K562 (cell line): ENCODE data around the gene KYAT1. TPM values are rescaled to one million over a fixed set of nuclear protein-coding genes. Genes with fewer than 3 reads are reported as not detected.

ENCODE experiments used
- ATAC-seq: fragments of 200-7000 bp; cut with Tn5 transposase; 3 replicates; pipeline ENCODE4 v1.9.1; 2020; ENCODE audit warnings: moderate library complexity
- BruUV-seq: library from RNA; stranded (reverse); fragments of 400-500 nt; replicated peaks from 2 replicates; lab custom pipeline; 2021; lab: Mats Ljungman, UMichigan
- CTCF ChIA-PET: fragments of 300-600 bp; formaldehyde crosslinking; extraction: SDS; loops from one replicate; lab custom pipeline; 2021; ENCODE audit warnings: low intra/inter-chr PET ratio; lab: Yijun Ruan, JAX
- POLR2A ChIA-PET: fragments of 300-600, 350-650 bp; sonication (Branson Sonifier 250); formaldehyde crosslinking; extraction: SDS; loops from one replicate; lab custom pipeline; 2021; ENCODE audit warnings: antibody characterized with exemption, inconsistent platforms; lab: Yijun Ruan, JAX
- DNase-seq, 4 experiments: peaks; one replicate each; pipeline versions ENCODE4 v3.0.0 to v3.0.0-alpha.2; 2011 to 2018; ENCODE audit warnings: low spot score in 3 of 4, mixed read lengths in 3 of 4; ENCODE audit errors: extremely low read depth in 1 of 4
- FAIRE-seq: peaks from 2 replicates; lab custom pipeline; 2011; peaks lifted over from hg19 to GRCh38; lab: Jason Lieb, UNC
- H2AFZ ChIP-seq: 2 replicates; pipeline ENCODE4 v1.6.0; 2011; ENCODE audit warnings: low read depth, low read length, control low read depth, inconsistent platforms
- H3K27ac ChIP-seq: fragments of 200-600 bp; 3 replicates; pipeline ENCODE4 v1.8.0; 2011; ENCODE audit warnings: low read depth, mild to moderate bottlenecking, control low read depth, inconsistent platforms, low read length, moderate library complexity, mixed read lengths; ENCODE audit errors: extremely low read depth
- H3K27me3 ChIP-seq, 2 experiments: fragments of 300-600 bp in 1 of 2; 2 replicates in 1 of 2; 3 replicates in 1 of 2; pipeline versions ENCODE4 v1.6.0 to v1.8.0; 2011; ENCODE audit warnings: inconsistent platforms in 2 of 2, low read length in 2 of 2, mild to moderate bottlenecking in 1 of 2, mixed read lengths in 1 of 2, moderate library complexity in 1 of 2; ENCODE audit not compliant: control insufficient read depth in 2 of 2, insufficient read depth in 2 of 2
- H3K36me3 ChIP-seq: fragments of 300-600 bp; 3 replicates; pipeline ENCODE4 v1.8.0; 2011; ENCODE audit warnings: mild to moderate bottlenecking, low read length, inconsistent platforms; ENCODE audit not compliant: control insufficient read depth, insufficient read depth
- H3K4me1 ChIP-seq, 2 experiments: fragments of 200-600 bp in 1 of 2; replicated peaks in 1 of 2; 2 replicates in 1 of 2; 3 replicates in 1 of 2; pipeline versions ENCODE4 v1.5.1 to v1.8.0; 2011; ENCODE audit warnings: inconsistent platforms in 2 of 2, low read length in 2 of 2, mild to moderate bottlenecking in 1 of 2, mixed read lengths in 1 of 2, moderate library complexity in 1 of 2; ENCODE audit not compliant: control insufficient read depth in 2 of 2, insufficient read depth in 2 of 2
- H3K4me2 ChIP-seq: 2 replicates; pipeline ENCODE4 v1.6.1; 2011; ENCODE audit warnings: low read length, control low read depth, inconsistent platforms, mixed read lengths; ENCODE audit not compliant: insufficient read depth
- H3K4me3 ChIP-seq: fragments of 200-600 bp; sonication (generic), shearing (Covaris generic); 2 replicates; pipeline ENCODE4 v1.5.1; 2016; ENCODE audit warnings: control low read depth, inconsistent platforms
- H3K79me2 ChIP-seq: fragments of 200-600 bp; 3 replicates; pipeline ENCODE4 v1.8.0; 2011; ENCODE audit warnings: low read length, inconsistent platforms; ENCODE audit not compliant: control insufficient read depth, insufficient read depth
- H3K9ac ChIP-seq, 2 experiments: 2 replicates each; pipeline versions ENCODE4 v1.6.0 to v1.6.1; 2011; ENCODE audit warnings: low read depth in 2 of 2, low read length in 2 of 2, control low read depth in 1 of 2, inconsistent platforms in 1 of 2, mild to moderate bottlenecking in 1 of 2, mixed read lengths in 1 of 2; ENCODE audit not compliant: insufficient read depth in 1 of 2
- H3K9me1 ChIP-seq: one replicate; pipeline ENCODE4 v1.6.0; 2011; ENCODE audit warnings: inconsistent platforms, mild to moderate bottlenecking, low read length, moderate library complexity; ENCODE audit not compliant: control insufficient read depth, insufficient read depth
- H3K9me3 ChIP-seq: replicated peaks from 2 replicates; pipeline ENCODE4 v1.5.1; 2011; ENCODE audit warnings: low read depth, low read length, inconsistent platforms; ENCODE audit not compliant: control insufficient read depth, insufficient read depth
- H4K20me1 ChIP-seq: replicated peaks from 2 replicates; pipeline ENCODE4 v1.6.1; 2011; ENCODE audit warnings: low read length, inconsistent platforms, mixed read lengths; ENCODE audit not compliant: control insufficient read depth, insufficient read depth
- CSDE1 ChIP-seq, 2 experiments: fragments of 450-650 bp; IDR thresholded peaks; 2 replicates each; pipeline ENCODE4 v1.6.1; 2016; ENCODE audit warnings: mild to moderate bottlenecking in 1 of 2
- PCBP2 ChIP-seq: fragments of 200-400 bp; formaldehyde crosslinking; IDR thresholded peaks from 2 replicates; pipeline ENCODE4 v1.6.1; 2018; ENCODE audit warnings: low read length, low read depth, mild to moderate bottlenecking, moderate library complexity; ENCODE audit not compliant: poor library complexity, severe bottlenecking
- SRF ChIP-seq, 2 experiments: fragments of 250-450, 450-650 bp in 1 of 2; sonication (Bioruptor Pico) in 1 of 2; sonication (generic) in 1 of 2; formaldehyde crosslinking; IDR thresholded peaks; 2 replicates each; pipeline versions ENCODE4 v1.5.0 to v1.5.1; 2020 to 2022; ENCODE audit warnings: mild to moderate bottlenecking in 1 of 2, missing genetic modification reagents in 1 of 2
- ZBTB43 ChIP-seq: sonication (generic); formaldehyde crosslinking; IDR thresholded peaks from 2 replicates; pipeline ENCODE4 v1.8.0; 2023; ENCODE audit warnings: mild to moderate bottlenecking, missing genetic modification reagents
- ZC3H11A ChIP-seq: IDR thresholded peaks from 2 replicates; pipeline ENCODE4 v1.6.1; 2012; ENCODE audit warnings: low read depth, low read length, improper control_type of control experiment
- ZKSCAN1 ChIP-seq: fragments of 150-350 bp; IDR thresholded peaks from 2 replicates; pipeline ENCODE4 v1.6.1; 2016; ENCODE audit warnings: low read depth, low read length
- ZNF24 ChIP-seq: fragments of 450-650 bp; IDR thresholded peaks from 2 replicates; pipeline ENCODE4 v1.6.1; 2016
- ZNF444 ChIP-seq: fragments of 250-450 bp; sonication (Bioruptor Pico); IDR thresholded peaks from 2 replicates; pipeline ENCODE4 v1.4.0; 2020; ENCODE audit warnings: mild to moderate bottlenecking, moderate library complexity
- WGBS: fragments of 100-300 bp; shearing (Covaris generic); methylation state at CpG from one replicate; pipeline ENCODE4 v1.1.6; 2016; ENCODE audit warnings: low coverage, mixed read lengths; ENCODE audit not compliant: insufficient coverage; ENCODE audit errors: missing lambda C conversion rate; 5-methylcytosine and 5-hydroxymethylcytosine counted together
- in situ Hi-C: fragments of 300-500 bp; cut with MboI; formaldehyde crosslinking; loops from 4 replicates; pipeline ENCODE4 v1.15.0; 2018; ENCODE audit warnings: inconsistent platforms, mixed read lengths
- intact Hi-C: fragments of 100-400 bp; cut with micrococcal nuclease; formaldehyde crosslinking; loops from 2 replicates; pipeline ENCODE4 v1.14.2; 2022
- polyA plus RNA-seq, 8 experiments: library from polyadenylated mRNA; depleted of rRNA in 4 of 8; stranded (reverse) in 5 of 8; unstranded in 3 of 8; fragments of >200 nt; fragmentation: Nextera tagmentation in 2 of 8; fragmentation: Illumina TruSeq in 1 of 8; extraction: Ambion mirVana in 2 of 8; extraction: Trizol in 1 of 8; gene quantifications; 2 replicates each; pipeline versions ENCODE4 v1.2.1 to v1.2.3, GENCODE V29; 2011 to 2014; ENCODE audit warnings: inconsistent platforms in 1 of 8, missing spikeins in 1 of 8
- total RNA-seq, 7 experiments: library from RNA; depleted of rRNA in 6 of 7; stranded (reverse); fragments of >200 nt in 6 of 7; fragmentation: Illumina TruSeq in 2 of 7; extraction: Trizol in 2 of 7; gene quantifications; 2 replicates each; pipeline versions ENCODE4 v1.2.1 to v1.2.3, GENCODE V29; 2011 to 2021; ENCODE audit warnings: low replicate concordance in 1 of 7
- TF ChIP-seq, protein P1 (sequence below): fragments of 250-450 bp; sonication (Bioruptor Pico); IDR thresholded peaks from 2 replicates; pipeline ENCODE4 v1.8.0; 2021; ENCODE audit warnings: borderline replicate concordance, mild to moderate bottlenecking, moderate library complexity; ENCODE audit not compliant: poor library complexity, severe bottlenecking
- TF ChIP-seq, protein P2 (sequence below): sonication (generic); formaldehyde crosslinking; IDR thresholded peaks from 2 replicates; pipeline ENCODE4 v1.8.0; 2023; ENCODE audit warnings: mild to moderate bottlenecking, missing genetic modification reagents
- TF ChIP-seq, protein P3 (sequence below), 3 experiments: IDR thresholded peaks in 2 of 3; conservative IDR thresholded peaks in 1 of 3; 2 replicates each; pipeline ENCODE4 v1.5.1; 2011 to 2012; ENCODE audit warnings: low read length in 3 of 3, mild to moderate bottlenecking in 3 of 3, control low read depth in 2 of 3, improper control_type of control experiment in 1 of 3, inconsistent platforms in 1 of 3, low read depth in 1 of 3, mixed read lengths in 1 of 3, moderate library complexity in 1 of 3; ENCODE audit not compliant: insufficient read depth in 2 of 3

The KYAT1 gene
- total and polyA plus RNA-seq, 9 of the 15 experiments (the other 6 are each of a cell fraction or from before 2014, with no cell fraction given) = 6.4 to 16.8 (median 11.1) TPM

GRCh38 chr9:128807827-128808226 lies 73.9 kb downstream of the KYAT1 start:
- BruUV-seq = no TSS peak
- Histone ChIP-seq H3K79me2 (no peaks in the 10 kb centered on the region), H3K36me3 (peaks cover 58% of the 10 kb centered on the region; the same call in 2 of the 3 replicates), H3K9ac (peak overlapping the region in 1 of 2 experiments; percentile 26; a peak in 1 of 4 replicates), H3K27me3 (no peaks in the 10 kb centered on the region), H2AFZ (no peak overlapping the region), H3K4me3 (no peak overlapping the region), H3K9me1 (no peaks in the 10 kb centered on the region), H4K20me1 (no peaks in the 10 kb centered on the region), H3K9me3 (no peaks in the 10 kb centered on the region), H3K4me2 (no peak overlapping the region), H3K4me1 (peaks cover 0 to 3% of the 10 kb centered on the region in 2 experiments; a peak in 3 of 5 replicates), H3K27ac (no peak overlapping the region)
- ATAC-seq (no peak), FAIRE-seq (no peak), DNase-seq (no peak)
- in situ Hi-C loops (no loop called here), intact Hi-C loops (no loop called here)
- WGBS = 87% methylated on average over 12 of the region's 14 CpGs
- ChIA-PET POLR2A (interaction anchor here (0.7 to 2.3 kb wide), 4 partner anchors 12 to 609 kb away, joined by 3 to 12 read pairs (median 3); no protein-coding TSS in a partner anchor), CTCF (no interaction called here)
- TF ChIP-seq ZNF24 (no peak), ZBTB43 (no peak), ZC3H11A (no peak), ZKSCAN1 (no peak), SRF (CRISPR knock-in tag; IDR thresholded peaks at IDR 0.05) (no peak), ZNF444 (no peak), CSDE1 (IDR thresholded peaks at IDR 0.05) (no peak), PCBP2 (no peak)
- TF ChIP-seq, protein P1, sequence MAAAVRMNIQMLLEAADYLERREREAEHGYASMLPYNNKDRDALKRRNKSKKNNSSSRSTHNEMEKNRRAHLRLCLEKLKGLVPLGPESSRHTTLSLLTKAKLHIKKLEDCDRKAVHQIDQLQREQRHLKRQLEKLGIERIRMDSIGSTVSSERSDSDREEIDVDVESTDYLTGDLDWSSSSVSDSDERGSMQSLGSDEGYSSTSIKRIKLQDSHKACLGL = no peak
- TF ChIP-seq, protein P2, sequence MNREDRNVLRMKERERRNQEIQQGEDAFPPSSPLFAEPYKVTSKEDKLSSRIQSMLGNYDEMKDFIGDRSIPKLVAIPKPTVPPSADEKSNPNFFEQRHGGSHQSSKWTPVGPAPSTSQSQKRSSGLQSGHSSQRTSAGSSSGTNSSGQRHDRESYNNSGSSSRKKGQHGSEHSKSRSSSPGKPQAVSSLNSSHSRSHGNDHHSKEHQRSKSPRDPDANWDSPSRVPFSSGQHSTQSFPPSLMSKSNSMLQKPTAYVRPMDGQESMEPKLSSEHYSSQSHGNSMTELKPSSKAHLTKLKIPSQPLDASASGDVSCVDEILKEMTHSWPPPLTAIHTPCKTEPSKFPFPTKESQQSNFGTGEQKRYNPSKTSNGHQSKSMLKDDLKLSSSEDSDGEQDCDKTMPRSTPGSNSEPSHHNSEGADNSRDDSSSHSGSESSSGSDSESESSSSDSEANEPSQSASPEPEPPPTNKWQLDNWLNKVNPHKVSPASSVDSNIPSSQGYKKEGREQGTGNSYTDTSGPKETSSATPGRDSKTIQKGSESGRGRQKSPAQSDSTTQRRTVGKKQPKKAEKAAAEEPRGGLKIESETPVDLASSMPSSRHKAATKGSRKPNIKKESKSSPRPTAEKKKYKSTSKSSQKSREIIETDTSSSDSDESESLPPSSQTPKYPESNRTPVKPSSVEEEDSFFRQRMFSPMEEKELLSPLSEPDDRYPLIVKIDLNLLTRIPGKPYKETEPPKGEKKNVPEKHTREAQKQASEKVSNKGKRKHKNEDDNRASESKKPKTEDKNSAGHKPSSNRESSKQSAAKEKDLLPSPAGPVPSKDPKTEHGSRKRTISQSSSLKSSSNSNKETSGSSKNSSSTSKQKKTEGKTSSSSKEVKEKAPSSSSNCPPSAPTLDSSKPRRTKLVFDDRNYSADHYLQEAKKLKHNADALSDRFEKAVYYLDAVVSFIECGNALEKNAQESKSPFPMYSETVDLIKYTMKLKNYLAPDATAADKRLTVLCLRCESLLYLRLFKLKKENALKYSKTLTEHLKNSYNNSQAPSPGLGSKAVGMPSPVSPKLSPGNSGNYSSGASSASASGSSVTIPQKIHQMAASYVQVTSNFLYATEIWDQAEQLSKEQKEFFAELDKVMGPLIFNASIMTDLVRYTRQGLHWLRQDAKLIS = no peak
- TF ChIP-seq, protein P3, sequence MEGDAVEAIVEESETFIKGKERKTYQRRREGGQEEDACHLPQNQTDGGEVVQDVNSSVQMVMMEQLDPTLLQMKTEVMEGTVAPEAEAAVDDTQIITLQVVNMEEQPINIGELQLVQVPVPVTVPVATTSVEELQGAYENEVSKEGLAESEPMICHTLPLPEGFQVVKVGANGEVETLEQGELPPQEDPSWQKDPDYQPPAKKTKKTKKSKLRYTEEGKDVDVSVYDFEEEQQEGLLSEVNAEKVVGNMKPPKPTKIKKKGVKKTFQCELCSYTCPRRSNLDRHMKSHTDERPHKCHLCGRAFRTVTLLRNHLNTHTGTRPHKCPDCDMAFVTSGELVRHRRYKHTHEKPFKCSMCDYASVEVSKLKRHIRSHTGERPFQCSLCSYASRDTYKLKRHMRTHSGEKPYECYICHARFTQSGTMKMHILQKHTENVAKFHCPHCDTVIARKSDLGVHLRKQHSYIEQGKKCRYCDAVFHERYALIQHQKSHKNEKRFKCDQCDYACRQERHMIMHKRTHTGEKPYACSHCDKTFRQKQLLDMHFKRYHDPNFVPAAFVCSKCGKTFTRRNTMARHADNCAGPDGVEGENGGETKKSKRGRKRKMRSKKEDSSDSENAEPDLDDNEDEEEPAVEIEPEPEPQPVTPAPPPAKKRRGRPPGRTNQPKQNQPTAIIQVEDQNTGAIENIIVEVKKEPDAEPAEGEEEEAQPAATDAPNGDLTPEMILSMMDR (IDR thresholded peaks at IDR 0.05 in 2 of 3, conservative IDR thresholded peaks at IDR 0.05 in 1 of 3; ENCODE audit: insufficient read depth in 2 of 3, low read depth in 1 of 3, low read length in 3 of 3) = no peak
